Loucy (cell line): ENCODE measurements around the gene PDZRN3.

Source experiments
- H2AFZ ChIP-seq: fragments of 200-600 bp; sonication (generic); 2 replicates; pipeline ENCODE4 v1.6.0; 2016; ENCODE audit warnings: antibody characterized with exemption, mild to moderate bottlenecking, low read length, moderate library complexity
- H3F3A ChIP-seq: fragments of 200-600 bp; 2 replicates; pipeline ENCODE4 v1.6.0; 2016; ENCODE audit warnings: antibody characterized with exemption, low read depth, mild to moderate bottlenecking
- H3K27me3 ChIP-seq: fragments of 200-600 bp; sonication (generic); 2 replicates; pipeline ENCODE4 v1.6.1; 2014; ENCODE audit warnings: low read length, mild to moderate bottlenecking; ENCODE audit not compliant: insufficient read depth, poor library complexity, severe bottlenecking
- H3K36me3 ChIP-seq: fragments of 200-600 bp; sonication (generic); 2 replicates; pipeline ENCODE4 v1.6.1; 2016; ENCODE audit warnings: low read length; ENCODE audit not compliant: insufficient read depth
- H3K4me1 ChIP-seq: fragments of 200-600 bp; sonication (generic); 2 replicates; pipeline ENCODE4 v1.5.1; 2014; ENCODE audit warnings: low read length, mild to moderate bottlenecking; ENCODE audit not compliant: insufficient read depth, poor library complexity, severe bottlenecking
- H3K4me2 ChIP-seq: fragments of 200-600 bp; sonication (generic); 2 replicates; pipeline ENCODE4 v1.6.0; 2014; ENCODE audit warnings: antibody characterized with exemption, low read length, low read depth, mild to moderate bottlenecking; ENCODE audit not compliant: poor library complexity, severe bottlenecking
- H3K4me3 ChIP-seq: fragments of 200-600 bp; sonication (generic); 2 replicates; pipeline ENCODE4 v1.5.1; 2014; ENCODE audit warnings: low read length, mild to moderate bottlenecking, mixed read lengths; ENCODE audit not compliant: poor library complexity, severe bottlenecking
- H3K79me2 ChIP-seq: fragments of 200-600 bp; sonication (generic); 2 replicates; pipeline ENCODE4 v1.6.1; 2014; ENCODE audit warnings: low read length; ENCODE audit not compliant: insufficient read depth
- H3K9ac ChIP-seq: fragments of 200-600 bp; sonication (generic); 2 replicates; pipeline ENCODE4 v1.6.0; 2014; ENCODE audit warnings: mild to moderate bottlenecking, low read depth, low read length, moderate library complexity; ENCODE audit not compliant: poor library complexity, severe bottlenecking
- H3K9me2 ChIP-seq: fragments of 200-600 bp; sonication (generic); replicated peaks from 2 replicates; pipeline ENCODE4 v1.6.1; 2016; ENCODE audit warnings: low read depth, low read length, mixed read lengths
- H3K9me3 ChIP-seq: fragments of 200-600 bp; sonication (generic); 2 replicates; pipeline ENCODE4 v1.6.1; 2014; ENCODE audit warnings: mild to moderate bottlenecking, antibody characterized with exemption, low read length, low read depth; ENCODE audit not compliant: insufficient read depth
- H4K20me1 ChIP-seq: fragments of 200-600 bp; sonication (generic); 2 replicates; pipeline ENCODE4 v1.6.0; 2014; ENCODE audit warnings: antibody characterized with exemption, low read length, mild to moderate bottlenecking; ENCODE audit not compliant: insufficient read depth, poor library complexity, severe bottlenecking
- EZH2phosphoT487 ChIP-seq: fragments of 200-600 bp; IDR thresholded peaks from 2 replicates; pipeline ENCODE4 v1.6.1; 2018; ENCODE audit warnings: antibody characterized with exemption, mild to moderate bottlenecking, moderate library complexity, borderline replicate concordance
- TF ChIP-seq, protein P1 (sequence below): fragments of 200-600 bp; sonication (generic); conservative IDR thresholded peaks from 2 replicates; pipeline ENCODE4 v1.5.1; 2014; ENCODE audit warnings: mild to moderate bottlenecking, antibody characterized with exemption, low read length

Gene PDZRN3

DNA sequence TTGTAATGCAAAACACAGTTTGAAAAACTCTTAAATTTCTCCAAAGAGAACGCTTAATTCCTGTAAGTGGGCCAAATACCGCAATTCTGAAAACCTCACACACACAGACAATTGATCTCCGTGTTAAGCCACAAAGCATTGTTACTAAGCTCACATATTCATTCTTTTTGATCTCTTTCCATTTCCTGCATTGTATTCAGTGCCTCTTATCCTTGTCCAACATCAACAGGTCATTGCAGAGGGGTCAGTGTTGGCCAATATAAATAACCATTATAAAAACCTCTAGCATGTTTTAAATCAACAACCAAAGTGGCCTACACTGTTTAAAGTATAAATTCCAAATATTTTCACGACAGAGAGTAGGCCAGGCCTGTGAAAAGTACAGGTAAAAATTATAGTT, 171.1 kb downstream of the PDZRN3 start:
- Histone ChIP-seq H3K79me2 (no peaks in the 10 kb centered on the region), H3K4me3 (no peak overlapping the region), H3K9me3 (no peaks in the 10 kb centered on the region), H3K9me2 (no peaks in the 10 kb centered on the region), H3K9ac (no peak overlapping the region), H3K4me2 (no peak overlapping the region), H3F3A (no peaks in the 10 kb centered on the region), H4K20me1 (no peaks in the 10 kb centered on the region), H3K4me1 (no peaks in the 10 kb centered on the region), H2AFZ (no peak overlapping the region), H3K27me3 (no peaks in the 10 kb centered on the region), H3K36me3 (no peaks in the 10 kb centered on the region)
- TF ChIP-seq, protein P1, sequence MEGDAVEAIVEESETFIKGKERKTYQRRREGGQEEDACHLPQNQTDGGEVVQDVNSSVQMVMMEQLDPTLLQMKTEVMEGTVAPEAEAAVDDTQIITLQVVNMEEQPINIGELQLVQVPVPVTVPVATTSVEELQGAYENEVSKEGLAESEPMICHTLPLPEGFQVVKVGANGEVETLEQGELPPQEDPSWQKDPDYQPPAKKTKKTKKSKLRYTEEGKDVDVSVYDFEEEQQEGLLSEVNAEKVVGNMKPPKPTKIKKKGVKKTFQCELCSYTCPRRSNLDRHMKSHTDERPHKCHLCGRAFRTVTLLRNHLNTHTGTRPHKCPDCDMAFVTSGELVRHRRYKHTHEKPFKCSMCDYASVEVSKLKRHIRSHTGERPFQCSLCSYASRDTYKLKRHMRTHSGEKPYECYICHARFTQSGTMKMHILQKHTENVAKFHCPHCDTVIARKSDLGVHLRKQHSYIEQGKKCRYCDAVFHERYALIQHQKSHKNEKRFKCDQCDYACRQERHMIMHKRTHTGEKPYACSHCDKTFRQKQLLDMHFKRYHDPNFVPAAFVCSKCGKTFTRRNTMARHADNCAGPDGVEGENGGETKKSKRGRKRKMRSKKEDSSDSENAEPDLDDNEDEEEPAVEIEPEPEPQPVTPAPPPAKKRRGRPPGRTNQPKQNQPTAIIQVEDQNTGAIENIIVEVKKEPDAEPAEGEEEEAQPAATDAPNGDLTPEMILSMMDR: no peak
- TF ChIP-seq EZH2phosphoT487: no peak

DNA sequence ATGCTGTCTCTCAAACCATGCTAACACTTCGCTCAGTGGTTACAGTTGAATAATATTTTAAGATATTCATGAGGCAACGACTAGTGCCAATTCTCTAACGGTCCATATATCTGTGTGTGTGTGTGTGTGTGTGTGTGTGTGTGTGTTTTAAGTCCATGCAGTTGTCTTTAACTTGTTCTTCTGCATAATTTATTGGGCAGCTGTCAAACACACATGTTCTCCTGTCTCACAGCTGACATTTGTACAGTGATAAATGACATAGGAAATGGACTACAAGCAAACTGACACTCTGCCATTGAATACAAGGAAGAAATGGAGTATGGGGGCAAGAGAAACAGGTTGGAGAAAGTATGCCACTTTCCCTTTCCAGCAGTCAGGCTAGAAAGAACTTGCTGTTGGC, 172.0 kb downstream of the PDZRN3 start:
- Histone ChIP-seq H3K4me1 (no peaks in the 10 kb centered on the region), H3K9me3 (no peaks in the 10 kb centered on the region), H2AFZ (no peak overlapping the region), H4K20me1 (no peaks in the 10 kb centered on the region), H3K9ac (no peak overlapping the region), H3K4me3 (no peak overlapping the region), H3K4me2 (no peak overlapping the region), H3K36me3 (no peaks in the 10 kb centered on the region), H3K27me3 (no peaks in the 10 kb centered on the region), H3K79me2 (no peaks in the 10 kb centered on the region), H3K9me2 (no peaks in the 10 kb centered on the region), H3F3A (no peaks in the 10 kb centered on the region)
- no peak for TF ChIP-seq EZH2phosphoT487
- TF ChIP-seq, protein P1: no peak

DNA sequence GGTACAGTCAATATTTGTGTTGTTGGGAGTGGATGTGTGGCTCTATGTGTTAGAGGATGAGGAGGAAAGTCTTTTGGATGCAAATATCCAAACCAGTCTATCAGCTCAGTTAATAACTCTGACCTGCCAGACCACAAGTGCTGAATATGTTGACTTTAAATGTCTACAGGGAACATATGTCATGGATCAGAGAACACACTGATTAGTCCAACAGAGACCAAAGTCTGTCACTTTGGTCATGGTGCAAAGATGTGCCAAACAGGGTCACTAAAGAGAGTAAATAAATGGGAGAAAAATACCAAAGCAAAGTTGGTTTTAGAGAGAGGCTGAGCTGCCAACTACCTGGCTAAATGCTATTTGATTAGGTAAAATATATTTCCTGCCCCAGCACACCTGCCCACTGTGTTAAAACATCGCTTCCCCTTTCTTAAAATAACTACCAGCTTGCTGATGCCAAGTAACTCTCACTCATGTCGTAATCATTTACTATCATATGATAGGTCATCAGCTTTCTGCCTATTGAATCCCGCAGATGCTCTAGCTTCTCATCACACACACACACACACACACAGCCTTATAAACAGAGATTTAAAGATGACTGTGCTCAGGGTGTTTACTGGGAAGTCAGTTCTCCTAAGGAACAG, 173.3 kb downstream of the PDZRN3 start:
- Histone ChIP-seq H3K4me3 (no peak overlapping the region), H3K9ac (no peak overlapping the region)

More for the DNA sequence above, 173.3 kb downstream of the PDZRN3 start:
- Histone ChIP-seq H3K4me2 (no peak overlapping the region), H3K36me3 (no peaks in the 10 kb centered on the region), H3K79me2 (no peaks in the 10 kb centered on the region), H3K4me1 (no peaks in the 10 kb centered on the region), H2AFZ (no peak overlapping the region), H3F3A (no peaks in the 10 kb centered on the region), H3K27me3 (no peaks in the 10 kb centered on the region), H3K9me3 (no peaks in the 10 kb centered on the region), H3K9me2 (no peaks in the 10 kb centered on the region), H4K20me1 (no peaks in the 10 kb centered on the region)
- TF ChIP-seq EZH2phosphoT487: no peak
- TF ChIP-seq, protein P1: no peak
